Measurements from ENCODE around the gene C10orf120. TPM values are rescaled to one million over a fixed set of nuclear protein-coding genes. Genes with fewer than 3 reads are reported as not detected.
A peak's percentile ranks its signal among the peaks of the same experiment; 100 is the strongest.

The C10orf120 gene
- total RNA-seq, 3 donors from 2014 or later: not detected

GRCh38 chr10:122692744-122693143 lies 6.9 kb downstream of the C10orf120 start:
- no peak for TF ChIP-seq CTCF (IDR thresholded peaks at IDR 0.05)
- intact Hi-C loops (cut with DNase I, micrococcal nuclease): no loop called here
- H3K9me3 ChIP-seq: no peaks in the 10 kb centered on the region
- ATAC-seq: no peak
- no peak overlapping the region for H3K4me3 ChIP-seq
- no peaks in the 10 kb centered on the region for H3K36me3 ChIP-seq (ENCODE audit: low read depth)
- DNase-seq: no peak
- no peaks in the 10 kb centered on the region for H3K4me1 ChIP-seq (ENCODE audit: low read depth)

GRCh38 chr10:122689146-122689820 lies 10.4 kb downstream of the C10orf120 start:
- intact Hi-C loops (cut with DNase I, micrococcal nuclease): no loop called here
- Histone ChIP-seq H3K4me1 (ENCODE audit: low read depth) (no peaks in the 10 kb centered on the region), H3K4me3 (no peak overlapping the region), H3K9me3 (no peaks in the 10 kb centered on the region), H3K36me3 (ENCODE audit: low read depth) (no peaks in the 10 kb centered on the region)
- DNase-seq (no peak), ATAC-seq (peak; percentile 16)
- TF ChIP-seq CTCF (IDR thresholded peaks at IDR 0.05): no peak

GRCh38 chr10:122688293-122688989 lies 11.2 kb downstream of the C10orf120 start:
- ATAC-seq (peak; percentile 25), DNase-seq (no peak)
- intact Hi-C loops (cut with DNase I, micrococcal nuclease): no loop called here
- no peak overlapping the region for H3K4me3 ChIP-seq
- no peaks in the 10 kb centered on the region for H3K36me3 ChIP-seq (ENCODE audit: low read depth)
- no peaks in the 10 kb centered on the region for H3K9me3 ChIP-seq
- H3K4me1 ChIP-seq (ENCODE audit: low read depth): no peaks in the 10 kb centered on the region
- no peak for TF ChIP-seq CTCF (IDR thresholded peaks at IDR 0.05)

- Histone ChIP-seq H3K36me3 (ENCODE audit: low read depth) (no peaks in the 10 kb centered on the region), H3K4me3 (no peak overlapping the region), H3K9me3 (no peaks in the 10 kb centered on the region), H3K4me1 (ENCODE audit: low read depth) (no peaks in the 10 kb centered on the region)
- no peak for ATAC-seq
- no peak for TF ChIP-seq CTCF (IDR thresholded peaks at IDR 0.05)
- intact Hi-C loops (cut with DNase I, micrococcal nuclease): no loop called here
- no peak for DNase-seq
Measured at GRCh38 chr10:122682522-122682921, 17.1 kb downstream of the C10orf120 start.

- no peak for TF ChIP-seq CTCF (IDR thresholded peaks at IDR 0.05)
- no peak for DNase-seq
- H3K4me1 ChIP-seq (ENCODE audit: low read depth): no peaks in the 10 kb centered on the region
- no peak overlapping the region for H3K4me3 ChIP-seq
- H3K36me3 ChIP-seq (ENCODE audit: low read depth): no peaks in the 10 kb centered on the region
- intact Hi-C loops (cut with DNase I, micrococcal nuclease): no loop called here
- no peaks in the 10 kb centered on the region for H3K9me3 ChIP-seq
- ATAC-seq: no peak
Measured at GRCh38 chr10:122678266-122678665, 21.4 kb downstream of the C10orf120 start.
